CD8-positive, alpha-beta memory T cell (primary cell): Measurements from ENCODE around the gene PCDHGB2. TPM values are rescaled to one million over a fixed set of nuclear protein-coding genes. Genes with fewer than 3 reads are reported as not detected.
"Not testable (repeated sequence)": the region's sequence is repeated elsewhere in the genome, so short reads cannot be mapped to it uniquely, and the experiment has no call there.

Experiments
- CTCF ChIA-PET: fragments of 350-600 bp; sonication (Branson Sonifier 250); formaldehyde crosslinking; loops from one replicate; lab custom pipeline; 2021; ENCODE audit warnings: antibody characterized with exemption; lab: Charles Lee
- POLR2A ChIA-PET: fragments of 350-600 bp; sonication (Branson Sonifier 250); formaldehyde crosslinking; loops from one replicate; lab custom pipeline; 2021; ENCODE audit warnings: antibody characterized with exemption; lab: Charles Lee
- DNase-seq, 5 donors: peaks; one replicate each; pipeline versions ENCODE4 v3.0.0 to v3.0.0-alpha.2; 2020 to 2022; ENCODE audit warnings: mixed read lengths in 1 of 5
- H3K27ac ChIP-seq: one replicate; pipeline ENCODE4 v1.7.0; 2013; ENCODE audit warnings: low read depth, mild to moderate bottlenecking, low read length, moderate library complexity
- H3K27me3 ChIP-seq: 2 replicates; pipeline ENCODE4 v1.7.0; 2013; ENCODE audit warnings: low read length, mild to moderate bottlenecking; ENCODE audit not compliant: insufficient read depth, poor library complexity, severe bottlenecking
- H3K36me3 ChIP-seq: 2 replicates; pipeline ENCODE4 v1.7.0; 2013; ENCODE audit warnings: mild to moderate bottlenecking, low read length, moderate library complexity; ENCODE audit not compliant: insufficient read depth
- H3K4me1 ChIP-seq: 2 replicates; pipeline ENCODE4 v1.7.0; 2013; ENCODE audit warnings: mild to moderate bottlenecking, low read length, moderate library complexity; ENCODE audit not compliant: insufficient read depth
- H3K4me3 ChIP-seq: 2 replicates; pipeline ENCODE4 v1.7.0; 2013; ENCODE audit warnings: mild to moderate bottlenecking, low read length
- H3K9me3 ChIP-seq: 2 replicates; pipeline ENCODE4 v1.7.0; 2013; ENCODE audit warnings: mild to moderate bottlenecking, low read length
- H3K27ac Mint-ChIP-seq, 8 donors: one replicate each; pipeline ENCODE4 v1.8.0; 2020 to 2021; ENCODE audit warnings: mixed read lengths in 8 of 8, mild to moderate bottlenecking in 6 of 8, inconsistent platforms in 3 of 8, moderate library complexity in 3 of 8
- H3K27me3 Mint-ChIP-seq, 2 donors: one replicate each; pipeline ENCODE4 v1.8.0; 2020 to 2021; ENCODE audit warnings: mixed read lengths in 2 of 2, mild to moderate bottlenecking in 1 of 2, moderate library complexity in 1 of 2
- H3K36me3 Mint-ChIP-seq, 3 donors: one replicate each; pipeline ENCODE4 v1.8.0; 2020 to 2021; ENCODE audit warnings: mixed read lengths in 3 of 3, inconsistent platforms in 1 of 3, mild to moderate bottlenecking in 1 of 3
- H3K4me1 Mint-ChIP-seq, 3 donors: one replicate each; pipeline ENCODE4 v1.8.0; 2020 to 2021; ENCODE audit warnings: mixed read lengths in 3 of 3, inconsistent platforms in 1 of 3, mild to moderate bottlenecking in 1 of 3
- H3K4me3 Mint-ChIP-seq, 7 donors: one replicate each; pipeline ENCODE4 v1.8.0; 2020 to 2021; ENCODE audit warnings: mixed read lengths in 7 of 7, mild to moderate bottlenecking in 6 of 7, moderate library complexity in 4 of 7, inconsistent platforms in 2 of 7
- H3K9me3 Mint-ChIP-seq, 5 donors: one replicate each; pipeline ENCODE4 v1.8.0; 2020 to 2022; ENCODE audit warnings: mixed read lengths in 5 of 5, mild to moderate bottlenecking in 3 of 5, moderate library complexity in 2 of 5, inconsistent platforms in 1 of 5
- polyA plus RNA-seq: library from polyadenylated mRNA; unstranded; fragments of 300-500 nt; fragmentation: Illumina TruSeq; gene quantifications from one replicate; pipeline ENCODE4 v1.2.3, GENCODE V29; 2021
- total RNA-seq, 2 experiments: library from RNA; stranded (reverse); gene quantifications; one replicate each; pipeline ENCODE4 v1.2.3, GENCODE V29; 2021

PCDHGB2 gene
- total RNA-seq (under 1 TPM; 0.33 to 0.40 TPM), polyA plus RNA-seq (0.09 TPM)

- Histone ChIP-seq H3K4me3 (peak within 1 kb of the TSS; percentile 37), H3K36me3 (no peaks in the 10 kb centered on the region), H3K4me1 (no peaks in the 10 kb centered on the region), H3K27ac (no peak within 1 kb of the TSS), H3K27me3 (peaks cover 18% of the 10 kb centered on the region), H3K9me3 (peaks cover 7% of the 10 kb centered on the region)
- H3K27ac Mint-ChIP-seq: peak within 1 kb of the TSS in 3 of 8 donors; percentile 37 to 72 (median 43)
- H3K4me3 Mint-ChIP-seq: peak within 1 kb of the TSS; percentile 71 to 90 (median 82)
- H3K36me3 Mint-ChIP-seq: peaks cover 3 to 20% (median 3%) of the 10 kb centered on the region in 3 donors
- peaks cover 70 to 81% of the 10 kb centered on the region in 2 donors for H3K27me3 Mint-ChIP-seq
- DNase-seq: peak in 1 of 5 donors; percentile 22
- peaks cover 21 to 65% (median 53%) of the 10 kb centered on the region in 5 donors for H3K9me3 Mint-ChIP-seq
- POLR2A ChIA-PET: no interaction called here
- peaks cover 0 to 10% (median 2%) of the 10 kb centered on the region in 3 donors for H3K4me1 Mint-ChIP-seq
- CTCF ChIA-PET: interaction anchor here (1.1 to 1.4 kb wide), 2 partner anchors 41 to 204 kb away, joined by 3 to 4 read pairs; no protein-coding TSS in a partner anchor
These were observed at the start of gene PCDHGB2 for GRCh38 chr5:141359790-141360426. PCDHGB2 (plus strand) TSS chr5:141359994; CDS start chr5:141360136, 142 bp downstream.

GRCh38 chr5:141313711-141314110, 46.1 kb upstream of the PCDHGB2 start:
- Mint-ChIP-seq H3K36me3 (peaks cover 26 to 63% (median 54%) of the 10 kb centered on the region in 3 donors), H3K27ac (no peak overlapping the region), H3K4me1 (peaks cover 4 to 18% (median 7%) of the 10 kb centered on the region in 3 donors), H3K4me3 (no peak overlapping the region), H3K9me3 (peaks cover 57 to 96% (median 93%) of the 10 kb centered on the region in 5 donors), H3K27me3 (no peaks in the 10 kb centered on the region)
- H3K4me1 ChIP-seq: no peaks in the 10 kb centered on the region
- H3K27ac ChIP-seq: no peak overlapping the region
- H3K9me3 ChIP-seq: peaks cover 43% of the 10 kb centered on the region
- ChIA-PET POLR2A (no interaction called here), CTCF (interaction anchor here (1.7 kb wide), 1 partner anchor 11 kb away, joined by 4 read pairs; no protein-coding TSS in a partner anchor)
- H3K27me3 ChIP-seq: no peaks in the 10 kb centered on the region
- H3K36me3 ChIP-seq: no peaks in the 10 kb centered on the region
- H3K4me3 ChIP-seq: no peak overlapping the region
- DNase-seq: no peak

GRCh38 chr5:141316963-141317362, 42.8 kb upstream of the PCDHGB2 start:
- H3K27ac Mint-ChIP-seq, DNase-seq, H3K27me3 Mint-ChIP-seq, H3K27ac ChIP-seq, H3K27me3 ChIP-seq, H3K4me3 ChIP-seq: not testable (repeated sequence)
- peaks cover 26 to 49% (median 31%) of the 10 kb centered on the region in 3 donors for H3K4me1 Mint-ChIP-seq
- H3K36me3 ChIP-seq: peaks cover 12% of the 10 kb centered on the region
- peaks cover 16% of the 10 kb centered on the region for H3K4me1 ChIP-seq
- peaks cover 60 to 99% (median 96%) of the 10 kb centered on the region in 5 donors for H3K9me3 Mint-ChIP-seq
- H3K36me3 Mint-ChIP-seq: peaks cover 34 to 73% (median 69%) of the 10 kb centered on the region in 3 donors
- H3K4me3 Mint-ChIP-seq: peak overlapping the region in 1 of 7 donors; percentile 36
- CTCF ChIA-PET: interaction anchor here (0.8 to 5.2 kb wide), 2 partner anchors 196 to 247 kb away, joined by 3 to 35 read pairs; no protein-coding TSS in a partner anchor
- H3K9me3 ChIP-seq: peaks cover 58% of the 10 kb centered on the region
- POLR2A ChIA-PET: interaction anchor here (0.7 kb wide), 1 partner anchor 14 kb away, joined by 8 read pairs; no protein-coding TSS in a partner anchor

- Histone ChIP-seq H3K9me3 (peaks cover 53% of the 10 kb centered on the region), H3K27ac (no peak overlapping the region), H3K4me1 (peaks cover 16% of the 10 kb centered on the region), H3K4me3 (peak overlapping the region; percentile 96), H3K27me3 (no peaks in the 10 kb centered on the region), H3K36me3 (peaks cover 12% of the 10 kb centered on the region)
- Mint-ChIP-seq H3K27me3 (peaks cover 0 to 4% of the 10 kb centered on the region in 2 donors), H3K27ac (peak overlapping the region in 2 of 8 donors; percentile 59 to 88), H3K9me3 (peaks cover 52 to 90% (median 81%) of the 10 kb centered on the region in 5 donors), H3K36me3 (peaks cover 29 to 56% (median 55%) of the 10 kb centered on the region in 3 donors), H3K4me1 (peaks cover 26 to 56% (median 31%) of the 10 kb centered on the region in 3 donors), H3K4me3 (peak overlapping the region in 5 of 7 donors; percentile 23 to 97 (median 95))
- ChIA-PET POLR2A (no interaction called here), CTCF (interaction anchor here (1.4 to 5.2 kb wide), 11 partner anchors 11 to 318 kb away, joined by 4 to 35 read pairs (median 12); partner anchors contain the start of genes HDAC3, PCDHGA1, PCDHGB2 and RELL2)
- no peak for DNase-seq
These were observed 40.6 kb upstream of the PCDHGB2 start for GRCh38 chr5:141319202-141319601.

- Histone ChIP-seq H3K4me1 (peaks cover 16% of the 10 kb centered on the region), H3K36me3 (peaks cover 12% of the 10 kb centered on the region), H3K4me3 (peak overlapping the region; percentile 96), H3K9me3 (peaks cover 53% of the 10 kb centered on the region), H3K27me3 (no peaks in the 10 kb centered on the region), H3K27ac (no peak overlapping the region)
- peaks cover 3 to 4% of the 10 kb centered on the region in 2 donors for H3K27me3 Mint-ChIP-seq
- POLR2A ChIA-PET: interaction anchor here (0.8 to 1.8 kb wide), 7 partner anchors 9 to 672 kb away, joined by 3 to 8 read pairs (median 5); partner anchors contain the start of genes HDAC3, IK, NDUFA2 and PCDHGA1
- no peak for DNase-seq
- H3K4me1 Mint-ChIP-seq: peaks cover 26 to 56% (median 31%) of the 10 kb centered on the region in 3 donors
- peak overlapping the region; percentile 91 to 99 (median 95) for H3K4me3 Mint-ChIP-seq
- CTCF ChIA-PET: interaction anchor here (0.9 to 5.2 kb wide), 25 partner anchors 10 to 318 kb away, joined by 3 to 35 read pairs (median 4); partner anchors contain the start of genes DIAPH1, HDAC3, PCDHGA1 and PCDHGA11
- H3K36me3 Mint-ChIP-seq: peaks cover 28 to 54% (median 50%) of the 10 kb centered on the region in 3 donors
- peak overlapping the region in 6 of 8 donors; percentile 58 to 99 (median 99) for H3K27ac Mint-ChIP-seq
- H3K9me3 Mint-ChIP-seq: peaks cover 47 to 85% (median 77%) of the 10 kb centered on the region in 5 donors
These were observed 40.1 kb upstream of the PCDHGB2 start for GRCh38 chr5:141319699-141320098.

- DNase-seq: peak; percentile 89 to 95 (median 90)
- Mint-ChIP-seq H3K27ac (peak within 1 kb of the TSS; percentile 95 to 99 (median 99)), H3K9me3 (peaks cover 40 to 77% (median 73%) of the 10 kb centered on the region in 5 donors), H3K4me1 (peaks cover 26 to 48% (median 31%) of the 10 kb centered on the region in 3 donors), H3K36me3 (peaks cover 22 to 47% (median 42%) of the 10 kb centered on the region in 3 donors), H3K4me3 (peak within 1 kb of the TSS; percentile 91 to 99 (median 95)), H3K27me3 (peaks cover 4% of the 10 kb centered on the region in 2 donors)
- no peaks in the 10 kb centered on the region for H3K27me3 ChIP-seq
- POLR2A ChIA-PET: interaction anchor here (0.6 to 1.8 kb wide), 10 partner anchors 8 to 919 kb away, joined by 3 to 18 read pairs (median 4); partner anchors contain the start of genes ANKHD1, DIAPH1, HDAC3 and IK
- CTCF ChIA-PET: interaction anchor here (0.9 to 5.2 kb wide), 25 partner anchors 8 to 317 kb away, joined by 3 to 35 read pairs (median 4); partner anchors contain the start of genes DIAPH1, HDAC3, PCDHGA1 and PCDHGA11
- peaks cover 12% of the 10 kb centered on the region for H3K36me3 ChIP-seq
- H3K9me3 ChIP-seq: peaks cover 47% of the 10 kb centered on the region
- peak within 1 kb of the TSS; percentile 97 for H3K27ac ChIP-seq
- H3K4me1 ChIP-seq: peaks cover 16% of the 10 kb centered on the region
- peak within 1 kb of the TSS; percentile 96 for H3K4me3 ChIP-seq
These were observed 39.3 kb upstream of the PCDHGB2 start, which contains the start of gene TAF7 for GRCh38 chr5:141320225-141321169. TAF7 (minus strand) TSS chr5:141320784; CDS start chr5:141320044, 740 bp downstream.
